HG03097 (cell line): Measurements from ENCODE around the gene SLC4A5.
"Not testable (repeated sequence)": the region's sequence is repeated elsewhere in the genome, so short reads cannot be mapped to it uniquely, and the experiment has no call there.

ENCODE experiments used
- ATAC-seq: cut with Tn5 transposase; IDR thresholded peaks from one replicate; pipeline ENCODE4 v1.9.1; 2021; ENCODE audit not compliant: unreplicated experiment, low FRiP score

The SLC4A5 gene

DNA sequence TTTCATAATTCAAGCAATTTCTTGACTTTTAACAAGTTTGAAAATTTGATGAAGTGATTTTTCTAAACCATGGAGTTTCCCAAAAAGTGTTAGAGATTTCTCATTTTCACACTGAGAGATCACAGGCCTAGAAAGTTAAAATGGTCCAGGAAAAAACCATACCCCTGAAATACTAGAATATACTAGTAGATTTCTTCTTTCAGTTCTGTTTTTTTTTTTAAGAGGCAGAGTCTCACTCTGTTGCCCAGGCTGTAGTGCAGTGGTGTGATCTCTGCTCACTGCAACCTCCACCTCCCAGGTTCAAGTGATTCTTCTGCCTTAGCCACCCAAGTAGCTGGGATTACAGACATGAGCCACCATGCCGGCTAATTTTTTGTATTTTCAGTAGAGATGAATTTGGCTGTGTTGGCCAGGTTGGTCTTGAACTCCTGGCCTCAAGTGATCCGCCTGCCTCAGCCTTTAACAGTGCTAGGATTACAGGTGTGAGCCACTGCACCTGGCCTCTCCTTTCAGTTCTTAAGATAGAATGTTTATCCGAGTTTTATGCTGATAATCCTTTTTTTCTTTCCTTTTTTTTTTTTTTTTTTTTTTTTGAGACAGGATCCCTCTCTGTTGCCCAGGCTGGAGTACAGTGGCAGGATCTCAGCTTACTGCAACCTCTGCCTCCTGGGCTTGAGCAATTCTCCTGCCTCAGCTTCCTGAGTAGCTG is 130.4 kb downstream of the SLC4A5 start:
- no peak for ATAC-seq

DNA sequence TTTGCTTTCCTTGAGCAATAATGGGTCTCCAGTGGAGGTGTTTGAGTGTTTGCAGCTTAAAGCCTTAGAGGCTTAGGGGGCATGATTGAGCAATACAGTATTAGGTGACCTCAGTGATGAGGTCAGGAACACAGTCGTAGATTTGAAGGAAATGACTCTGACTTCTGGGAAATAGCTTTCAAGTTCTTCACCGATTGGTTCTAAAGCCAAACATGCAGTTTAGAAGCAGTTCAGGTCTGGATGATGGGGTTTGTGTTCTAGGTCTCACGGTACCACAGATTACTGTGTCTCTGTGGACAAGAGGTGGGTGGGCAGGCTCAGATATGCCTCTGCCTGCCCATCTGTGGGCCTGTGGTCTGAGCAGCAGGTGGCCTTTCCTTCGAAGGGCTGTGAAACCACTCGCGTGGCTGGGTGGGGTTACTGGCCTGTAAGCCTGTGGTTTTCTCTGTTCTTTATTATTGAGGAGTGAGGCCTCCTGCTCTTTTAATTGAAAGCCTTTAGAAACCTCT is 137.0 kb downstream of the SLC4A5 start:
- peak; percentile 68 for ATAC-seq

DNA sequence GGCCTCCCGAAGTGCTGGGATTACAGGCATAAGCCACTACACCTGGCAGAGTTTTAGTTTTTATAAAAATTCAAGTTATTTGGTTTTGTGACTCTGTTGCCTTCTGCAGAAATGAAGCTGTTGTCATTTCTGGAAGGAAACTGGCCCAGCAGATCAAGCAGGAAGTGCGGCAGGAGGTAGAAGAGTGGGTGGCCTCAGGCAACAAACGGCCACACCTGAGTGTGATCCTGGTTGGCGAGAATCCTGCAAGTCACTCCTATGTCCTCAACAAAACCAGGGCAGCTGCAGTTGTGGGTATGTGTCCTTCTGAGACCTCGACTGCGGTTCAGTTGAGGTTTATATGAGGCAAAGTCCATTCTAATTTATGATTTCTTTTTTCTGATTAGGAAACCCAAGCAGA is 137.6 kb downstream of the SLC4A5 start:
- ATAC-seq: peak; percentile 27

DNA sequence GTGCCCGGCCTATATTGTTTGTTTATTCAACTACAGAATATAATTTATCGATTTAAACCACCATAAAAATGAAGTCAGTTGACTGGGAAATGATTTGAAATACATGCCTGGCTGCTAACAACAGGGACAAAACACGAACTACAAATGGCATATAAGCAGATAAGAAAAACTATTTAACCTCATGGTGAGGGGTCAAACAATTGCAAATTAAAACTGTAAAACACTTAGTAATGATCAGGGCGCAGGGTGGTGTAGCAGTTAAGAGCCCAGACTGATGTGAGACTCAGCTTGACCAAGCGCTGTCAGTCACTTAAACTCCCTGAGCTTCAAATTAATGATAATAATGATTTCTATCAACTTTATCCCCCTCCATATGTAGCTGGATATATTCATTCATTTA is 138.1 kb downstream of the SLC4A5 start:
- no peak for ATAC-seq

DNA sequence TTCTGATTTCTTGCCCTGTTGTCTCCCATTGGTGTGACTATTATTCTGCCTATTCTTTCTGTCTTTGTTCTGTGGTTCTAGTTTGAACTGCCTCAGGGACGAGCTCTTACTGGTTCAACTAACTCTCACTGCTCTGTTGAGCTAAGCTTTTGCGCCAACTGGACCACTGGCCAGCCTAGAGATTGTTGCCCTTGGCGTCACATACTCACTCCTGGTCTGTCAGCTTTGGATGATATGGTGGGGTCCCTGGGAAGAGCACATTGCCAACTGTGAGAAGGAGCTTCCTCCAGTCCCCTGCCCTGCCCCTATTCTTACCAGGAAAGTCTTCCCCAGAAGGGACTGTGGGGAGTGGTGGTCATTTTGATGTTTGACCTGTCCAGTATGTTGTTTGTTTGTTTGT is 138.8 kb downstream of the SLC4A5 start:
- no peak for ATAC-seq

DNA sequence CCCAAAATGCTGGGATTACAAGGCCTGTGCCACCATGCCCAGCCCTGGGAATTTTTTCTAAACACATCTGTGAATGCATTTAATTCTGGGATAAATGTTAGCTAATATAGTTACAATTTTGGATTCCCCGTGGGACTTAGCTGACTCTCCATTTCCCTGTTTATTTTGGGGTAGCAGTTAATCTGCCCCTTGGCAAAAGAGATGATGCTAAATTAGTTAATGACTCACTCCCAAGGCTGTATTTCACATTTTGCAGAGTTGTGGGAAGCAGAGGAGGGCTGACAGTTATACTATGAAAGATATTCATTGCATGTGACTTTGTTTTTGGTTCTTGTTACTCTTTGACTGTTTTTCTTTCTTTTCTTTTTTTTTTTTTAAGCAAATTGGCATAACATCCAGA is 141.6 kb downstream of the SLC4A5 start:
- ATAC-seq: no peak

DNA sequence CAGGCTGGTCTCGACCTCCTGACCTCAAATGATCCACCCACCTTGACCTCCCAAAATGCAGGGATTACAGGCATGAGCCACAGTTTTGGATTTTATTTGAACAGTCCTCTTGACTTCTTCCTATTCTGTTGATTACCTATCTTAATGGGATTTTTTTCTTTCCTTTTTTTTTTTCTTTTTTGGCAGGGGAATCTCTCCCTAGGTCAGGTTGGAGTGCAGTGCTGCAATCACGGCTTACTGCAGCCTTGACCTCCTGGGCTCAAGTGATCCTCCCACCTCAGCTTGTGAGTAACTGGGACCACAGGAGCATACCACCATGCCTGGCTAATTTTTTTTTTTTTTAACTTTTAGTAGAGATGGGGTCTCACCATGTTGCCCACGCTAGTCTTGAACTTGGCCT is 142.0 kb downstream of the SLC4A5 start:
- ATAC-seq: no peak

DNA sequence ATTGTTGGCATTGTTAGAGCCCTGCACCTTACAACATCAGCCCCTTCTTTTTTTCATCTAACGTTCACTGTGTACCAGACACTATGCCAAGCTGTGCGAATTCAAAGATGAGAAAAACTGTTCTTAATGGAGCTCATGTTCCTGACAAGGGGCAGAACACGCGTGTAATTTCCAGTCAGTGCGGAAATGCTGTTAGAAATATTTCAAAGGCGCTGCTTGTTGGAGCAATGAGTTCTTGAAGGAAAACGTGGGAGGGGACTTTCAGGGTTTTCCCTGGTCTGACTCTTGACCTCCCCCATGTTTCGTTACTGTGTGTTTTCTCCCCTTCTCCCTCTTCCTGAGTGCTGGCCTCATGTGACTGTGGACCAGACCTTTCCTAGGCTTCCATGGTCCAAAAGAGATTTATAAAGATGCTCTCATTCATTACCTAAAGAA is 143.3 kb downstream of the SLC4A5 start:
- no peak for ATAC-seq

DNA sequence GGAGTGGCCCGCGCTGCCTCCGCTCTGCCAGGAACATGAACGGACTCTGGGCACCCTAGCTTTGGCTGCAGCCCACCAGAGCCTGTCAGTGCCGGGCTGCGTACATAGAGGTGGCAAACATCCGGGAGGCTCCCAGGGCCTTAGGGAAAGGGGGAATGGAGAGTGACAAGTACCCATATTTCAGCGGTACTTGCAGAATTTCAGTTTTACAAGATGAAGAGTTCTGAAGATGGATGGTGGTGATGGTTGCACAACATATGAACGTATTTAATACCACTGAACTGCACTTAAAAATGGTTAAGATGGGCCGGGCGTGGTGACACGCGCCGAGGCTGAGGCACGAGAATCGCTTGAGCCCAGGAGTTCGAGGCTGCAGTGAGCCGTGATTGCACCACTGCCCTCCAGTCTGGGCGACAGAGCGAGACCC is 143.9 kb downstream of the SLC4A5 start:
- ATAC-seq: no peak

DNA sequence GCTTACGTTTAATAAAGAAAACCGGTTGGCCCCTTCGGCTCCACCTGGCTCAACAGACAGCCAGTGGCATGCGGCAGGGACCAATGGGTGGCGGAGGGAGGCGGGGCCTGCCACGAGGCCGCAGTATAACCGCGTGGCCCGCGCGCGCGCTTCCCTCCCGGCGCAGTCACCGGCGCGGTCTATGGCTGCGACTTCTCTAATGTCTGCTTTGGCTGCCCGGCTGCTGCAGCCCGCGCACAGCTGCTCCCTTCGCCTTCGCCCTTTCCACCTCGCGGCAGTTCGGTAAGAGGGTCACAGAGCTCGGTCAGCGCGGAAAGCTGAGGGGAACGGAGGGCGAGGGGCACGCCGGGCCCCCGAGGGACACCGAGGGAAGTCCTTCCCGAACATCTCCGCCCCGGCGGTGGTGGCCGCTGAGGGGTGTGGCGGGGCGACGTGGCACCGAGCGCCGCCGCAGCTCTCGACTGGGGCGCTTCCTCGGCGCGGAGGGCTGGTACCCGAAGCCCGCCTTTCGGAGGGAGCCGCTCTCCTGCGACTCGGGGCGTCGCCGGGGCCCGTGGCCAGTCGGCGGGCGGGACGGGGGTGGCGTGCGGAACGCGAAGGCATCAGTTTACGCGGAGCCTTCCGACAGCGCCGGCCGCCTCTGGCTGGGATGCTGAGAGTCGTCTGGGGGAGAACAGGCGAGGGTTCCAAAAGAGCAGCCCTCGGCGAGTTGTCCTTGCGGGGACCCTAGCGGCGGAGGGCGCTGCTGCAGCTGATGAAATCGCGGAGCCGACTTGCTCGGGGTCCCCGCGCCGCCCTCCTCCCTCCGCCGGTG is 144.5 kb downstream of the SLC4A5 start, which contains the start of gene MTHFD2:
TSS of gene MTHFD2 (plus strand) at position 155 of the 814 bp plus-strand sequence. CDS start at position 182, 27 bp downstream.
- ATAC-seq: peak; percentile 84

DNA sequence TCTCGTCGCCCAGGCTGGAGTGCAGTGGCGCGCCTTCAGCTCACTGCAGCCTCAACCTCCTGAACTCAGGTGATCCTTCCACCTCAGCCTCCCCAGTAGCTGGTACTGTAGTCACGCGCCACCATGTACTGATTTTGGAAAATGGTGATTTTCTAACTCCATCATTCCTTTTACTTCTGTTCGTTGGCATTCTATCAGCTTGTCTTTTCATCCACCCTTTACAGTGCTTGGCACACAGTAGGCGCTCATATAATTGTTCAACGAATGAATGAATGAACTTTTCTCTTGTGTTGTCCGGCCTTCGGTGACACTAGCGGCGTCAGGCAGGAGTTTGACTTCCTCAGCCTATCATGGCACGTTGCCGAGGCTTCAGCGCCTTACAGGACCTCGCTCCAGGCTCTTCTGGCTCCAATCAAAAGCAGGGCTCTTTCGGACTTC is 145.2 kb downstream of the SLC4A5 start:
- ATAC-seq: no peak

DNA sequence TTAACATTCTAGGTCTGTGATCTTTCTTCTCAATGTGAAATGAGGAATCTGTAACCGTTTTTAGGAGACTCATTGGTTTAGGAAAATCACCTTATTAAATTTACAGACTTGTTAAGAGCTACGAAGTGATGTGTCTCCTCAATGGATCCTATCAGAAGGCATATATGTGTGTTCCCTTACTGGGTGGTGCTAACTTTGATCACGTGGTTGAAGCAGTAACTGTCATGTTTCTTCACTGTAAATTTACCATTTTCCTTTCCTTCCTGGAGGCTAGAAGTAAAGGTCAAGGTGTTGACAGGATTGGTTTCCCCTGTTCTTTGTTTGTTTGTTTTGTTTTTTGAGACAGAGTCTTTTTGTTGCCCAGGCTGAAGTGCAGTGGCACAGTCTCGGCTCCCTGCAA is 146.2 kb downstream of the SLC4A5 start:
- ATAC-seq: no peak

DNA sequence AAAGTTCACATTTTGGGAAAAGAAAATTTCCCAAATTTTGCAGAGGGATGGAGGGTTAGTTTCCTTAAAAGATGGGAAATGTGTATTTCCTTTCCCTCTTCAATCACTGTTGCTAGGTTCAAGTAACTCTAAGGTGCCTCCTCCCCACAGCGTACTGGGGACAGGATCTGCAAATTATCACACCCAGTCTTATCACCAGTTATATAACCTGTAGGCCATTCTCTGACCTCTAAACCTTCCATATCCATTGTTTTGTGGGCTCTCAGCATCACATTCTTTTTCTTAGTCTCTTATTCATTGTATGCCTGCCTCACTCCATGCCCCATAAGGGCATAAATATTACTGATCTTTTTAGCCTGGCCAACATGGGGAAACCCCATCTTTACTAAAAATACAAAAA is 148.4 kb downstream of the SLC4A5 start:
- no peak for ATAC-seq

DNA sequence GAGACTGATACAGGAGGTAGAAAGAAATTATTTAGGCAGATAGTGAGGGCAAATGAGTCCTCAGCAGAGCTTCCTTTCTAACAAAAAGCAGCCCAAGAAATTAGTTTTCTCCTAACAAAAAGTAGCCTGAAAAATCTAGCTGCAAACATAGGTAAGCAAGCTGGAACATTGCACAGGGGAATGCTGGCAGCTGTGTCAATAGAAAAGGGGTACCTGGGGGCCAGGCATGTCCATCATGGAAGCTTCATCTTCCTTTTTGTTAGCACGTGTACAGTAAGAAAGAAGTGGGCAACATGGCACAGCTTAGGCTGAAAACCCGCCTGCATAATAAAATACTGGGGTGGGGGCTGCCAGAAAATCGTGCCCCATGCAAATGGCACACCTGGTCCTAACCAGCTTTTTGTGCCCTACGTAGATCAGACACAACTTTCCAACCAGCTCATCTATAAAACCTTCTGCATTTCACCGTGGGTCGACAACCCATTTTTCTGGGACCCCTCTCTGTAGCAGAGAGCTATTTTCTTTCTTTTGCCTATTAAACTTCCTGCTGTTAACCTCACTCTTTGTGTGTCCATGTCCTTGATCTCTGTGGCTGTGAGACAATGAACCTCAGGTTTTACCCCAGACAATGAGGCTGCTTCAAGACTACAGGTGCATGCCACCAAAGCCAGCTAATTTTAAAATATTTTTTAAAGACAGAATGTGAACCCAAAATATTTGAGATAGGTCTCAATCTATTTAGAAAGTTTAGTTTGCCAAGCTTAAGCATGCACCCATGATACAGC is 151.4 kb downstream of the SLC4A5 start:
- ATAC-seq: no peak

DNA sequence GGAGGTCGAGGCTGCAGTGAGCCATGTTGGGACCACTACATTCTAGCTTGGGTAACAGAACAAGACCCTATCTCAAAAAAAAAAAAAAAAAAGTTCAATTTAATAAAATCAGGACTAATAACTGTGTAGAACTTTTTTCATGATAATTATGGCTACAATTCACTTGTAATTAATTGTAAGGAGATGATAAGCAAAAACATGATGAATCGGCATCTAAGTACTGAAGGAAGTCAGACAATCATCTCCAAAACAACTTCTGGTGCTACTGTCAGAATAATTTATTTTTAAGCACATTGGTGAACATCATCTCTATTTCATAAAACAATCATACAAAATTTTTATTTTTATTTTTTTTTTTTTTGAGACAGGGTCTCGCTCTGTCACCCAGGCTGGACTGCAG is 154.5 kb downstream of the SLC4A5 start:
- no peak for ATAC-seq

DNA sequence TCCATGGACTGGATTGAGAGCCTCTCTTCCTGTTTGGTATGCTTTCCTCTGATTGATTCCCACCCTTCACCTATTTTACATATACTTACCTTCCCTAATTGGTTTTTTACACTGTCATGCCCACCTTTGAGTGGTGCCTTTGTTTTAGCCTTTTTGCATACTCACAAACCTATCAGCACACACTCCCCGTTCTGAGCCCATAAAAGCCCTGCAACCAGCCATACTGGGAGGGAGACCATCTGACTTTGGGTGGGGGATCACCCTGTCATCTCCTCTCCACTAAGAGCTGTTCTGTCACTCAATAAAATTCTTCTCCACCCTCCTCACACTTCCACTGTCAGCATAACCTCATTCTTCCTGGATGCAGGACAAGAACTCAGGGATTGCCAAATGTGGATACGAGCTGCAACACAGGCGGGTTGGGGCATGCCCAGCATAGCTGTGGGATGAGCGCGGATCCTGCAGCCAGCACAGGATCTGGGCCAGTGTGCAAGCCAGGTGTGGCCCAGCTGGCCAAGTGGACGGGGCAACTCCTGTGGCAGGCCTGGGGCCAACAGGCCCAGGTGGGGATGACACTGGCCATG is 155.1 kb downstream of the SLC4A5 start:
- ATAC-seq: no peak

DNA sequence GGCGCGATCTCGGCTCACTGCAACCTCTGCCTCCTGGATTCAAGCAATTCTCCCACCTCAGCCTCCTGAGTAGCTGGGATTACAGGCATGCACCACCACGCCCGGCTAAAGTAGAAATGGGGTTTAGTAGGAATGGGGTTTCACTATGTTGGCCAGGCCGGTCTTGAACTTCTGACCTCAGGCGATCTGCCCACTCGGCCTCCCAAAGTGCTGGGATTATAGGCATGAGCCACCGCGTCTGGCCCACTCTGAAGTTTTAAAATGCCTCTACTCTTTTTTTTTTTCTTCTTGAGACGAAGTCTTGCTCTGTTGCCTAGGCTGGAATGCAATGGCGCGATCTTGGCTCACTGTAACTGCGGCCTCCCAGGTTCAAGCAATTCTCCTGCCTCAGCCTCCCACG is 156.5 kb downstream of the SLC4A5 start:
- ATAC-seq: not testable (repeated sequence)

DNA sequence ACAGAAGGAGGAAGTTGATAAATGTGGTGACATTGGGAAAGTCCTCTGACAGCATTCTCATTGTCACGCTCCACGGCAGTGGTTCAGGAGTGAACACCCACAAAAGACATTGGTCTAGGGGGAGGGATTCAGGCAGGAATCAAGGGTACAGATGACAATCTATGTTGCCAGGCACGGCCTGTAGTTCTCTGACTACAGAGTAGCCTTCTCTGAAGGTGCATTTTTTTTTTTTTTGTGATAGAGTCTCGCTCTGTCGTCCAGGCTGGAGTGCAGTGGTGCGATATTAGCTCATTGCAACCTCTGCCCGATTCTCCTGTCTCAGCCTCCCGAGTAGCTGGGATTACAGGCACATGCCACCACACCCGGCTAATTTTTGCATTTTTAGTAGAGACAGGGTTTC is 157.2 kb downstream of the SLC4A5 start:
- no peak for ATAC-seq

DNA sequence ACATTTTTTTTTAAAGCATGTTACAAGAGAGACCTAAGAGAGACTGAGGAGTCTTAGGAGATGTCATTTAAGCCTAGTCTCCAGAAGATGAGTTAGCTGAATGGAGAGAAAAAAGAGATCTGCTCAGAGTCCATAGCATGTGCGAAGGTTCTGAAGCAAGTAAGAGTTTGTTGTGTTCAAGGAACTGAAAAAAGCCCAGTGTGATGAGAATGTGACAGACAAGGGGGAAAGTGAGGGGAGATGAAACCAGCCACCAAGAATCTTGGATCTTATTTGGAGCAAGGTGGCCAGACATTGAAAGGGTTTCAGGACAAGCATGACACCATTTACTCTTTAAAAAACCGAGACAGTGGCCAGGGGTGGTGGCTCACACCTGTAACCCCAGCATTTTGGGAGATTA is 159.3 kb downstream of the SLC4A5 start:
- no peak for ATAC-seq

DNA sequence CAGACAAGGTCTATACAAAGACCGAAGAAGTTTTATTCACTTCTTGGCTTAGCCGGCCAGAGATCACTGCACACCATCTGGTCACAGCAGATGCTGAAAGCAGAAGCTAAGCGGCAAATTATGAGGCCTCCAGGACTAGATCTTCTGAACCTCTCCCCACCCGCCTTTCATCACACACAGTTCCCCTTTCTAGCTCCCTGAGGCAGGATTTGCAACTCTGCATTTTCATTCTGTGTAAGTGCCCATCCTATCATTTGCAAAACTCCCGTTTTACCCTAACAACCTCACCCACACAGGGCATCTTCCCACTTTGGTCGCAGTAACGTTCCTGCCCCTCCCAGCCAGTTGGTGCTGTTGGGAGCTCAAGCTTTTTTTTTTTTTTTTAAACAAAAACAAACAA is 161.5 kb downstream of the SLC4A5 start:
- ATAC-seq: peak; percentile 32
